ENCODE results near the gene KIAA1217.
A peak's percentile ranks its signal among the peaks of the same experiment; 100 is the strongest.

KIAA1217 gene

GRCh38 chr10:24457661-24458318 is 248.9 kb downstream of the KIAA1217 start:
- no peak overlapping the region for H3K4me3 ChIP-seq (ENCODE audit: low read depth, low read length)
- H3K27ac ChIP-seq: peak overlapping the region; percentile 90
- H2AFZ ChIP-seq: peak overlapping the region; percentile 16
- H3K27me3 ChIP-seq (ENCODE audit: control insufficient read depth, insufficient read depth, low read length): no peaks in the 10 kb centered on the region
- peaks cover 28% of the 10 kb centered on the region for H3K4me1 ChIP-seq
- no peaks in the 10 kb centered on the region for H3K9me3 ChIP-seq (ENCODE audit: control insufficient read depth, low read length)
- no peak for TF ChIP-seq CTCF (IDR thresholded peaks at IDR 0.05)
- H3K36me3 ChIP-seq (ENCODE audit: control insufficient read depth, insufficient read depth, low read length): no peaks in the 10 kb centered on the region
- H3K79me2 ChIP-seq: peaks cover 14% of the 10 kb centered on the region
- no peak overlapping the region for H3K4me2 ChIP-seq (ENCODE audit: low read length)
- no peak overlapping the region for H3K9ac ChIP-seq

GRCh38 chr10:24459836-24460235 is 250.9 kb downstream of the KIAA1217 start:
- H3K79me2 ChIP-seq: peaks cover 21% of the 10 kb centered on the region
- H3K27ac ChIP-seq: no peak overlapping the region
- peaks cover 37% of the 10 kb centered on the region for H3K4me1 ChIP-seq
- no peaks in the 10 kb centered on the region for H3K9me3 ChIP-seq (ENCODE audit: control insufficient read depth, low read length)
- H3K36me3 ChIP-seq (ENCODE audit: control insufficient read depth, insufficient read depth, low read length): no peaks in the 10 kb centered on the region
- H2AFZ ChIP-seq: no peak overlapping the region
- no peak overlapping the region for H3K4me3 ChIP-seq (ENCODE audit: low read depth, low read length)
- no peak for TF ChIP-seq CTCF (IDR thresholded peaks at IDR 0.05)
- no peaks in the 10 kb centered on the region for H3K27me3 ChIP-seq (ENCODE audit: control insufficient read depth, insufficient read depth, low read length)
- no peak overlapping the region for H3K9ac ChIP-seq
- no peak overlapping the region for H3K4me2 ChIP-seq (ENCODE audit: low read length)

- H3K79me2 ChIP-seq: peaks cover 22% of the 10 kb centered on the region
- H3K9ac ChIP-seq: no peak overlapping the region
- H3K4me3 ChIP-seq (ENCODE audit: low read depth, low read length): no peak overlapping the region
- H3K36me3 ChIP-seq (ENCODE audit: control insufficient read depth, insufficient read depth, low read length): no peaks in the 10 kb centered on the region
- TF ChIP-seq CTCF (IDR thresholded peaks at IDR 0.05): no peak
- H3K27me3 ChIP-seq (ENCODE audit: control insufficient read depth, insufficient read depth, low read length): no peaks in the 10 kb centered on the region
- H3K4me1 ChIP-seq: peaks cover 48% of the 10 kb centered on the region
- no peaks in the 10 kb centered on the region for H3K9me3 ChIP-seq (ENCODE audit: control insufficient read depth, low read length)
- no peak overlapping the region for H3K27ac ChIP-seq
- no peak overlapping the region for H3K4me2 ChIP-seq (ENCODE audit: low read length)
- H2AFZ ChIP-seq: no peak overlapping the region
Measured at GRCh38 chr10:24462291-24462813, 253.4 kb downstream of the KIAA1217 start.

- no peaks in the 10 kb centered on the region for H3K9me3 ChIP-seq (ENCODE audit: control insufficient read depth, low read length)
- H3K27ac ChIP-seq: no peak overlapping the region
- no peak overlapping the region for H3K4me2 ChIP-seq (ENCODE audit: low read length)
- H2AFZ ChIP-seq: no peak overlapping the region
- no peak overlapping the region for H3K9ac ChIP-seq
- peaks cover 50% of the 10 kb centered on the region for H3K4me1 ChIP-seq
- H3K4me3 ChIP-seq (ENCODE audit: low read depth, low read length): no peak overlapping the region
- H3K36me3 ChIP-seq (ENCODE audit: control insufficient read depth, insufficient read depth, low read length): no peaks in the 10 kb centered on the region
- H3K79me2 ChIP-seq: peaks cover 22% of the 10 kb centered on the region
- TF ChIP-seq CTCF (IDR thresholded peaks at IDR 0.05): no peak
- no peaks in the 10 kb centered on the region for H3K27me3 ChIP-seq (ENCODE audit: control insufficient read depth, insufficient read depth, low read length)
Measured at GRCh38 chr10:24462889-24463552, 254.1 kb downstream of the KIAA1217 start.
